Esophagus muscularis mucosa (tissue), 4 donors: ENCODE results near the gene PBX3.

Experiments used
- CTCF ChIP-seq, 3 experiments: fragments of 200-600 bp in 2 of 3; fragments of 450-650 bp in 1 of 3; sonication (generic) in 2 of 3; IDR thresholded peaks; one replicate each; pipeline ENCODE4 v1.5.1; 2017 to 2019; ENCODE audit warnings: antibody characterized with exemption in 3 of 3, mild to moderate bottlenecking in 2 of 3, moderate library complexity in 1 of 3
- EP300 ChIP-seq: sonication (generic); formaldehyde crosslinking; IDR thresholded peaks from one replicate; pipeline ENCODE4 v1.6.1; 2017; ENCODE audit warnings: antibody characterized with exemption
- POLR2A ChIP-seq: fragments of 450-650 bp; IDR thresholded peaks from one replicate; pipeline ENCODE4 v1.6.1; 2017; ENCODE audit warnings: antibody characterized with exemption, moderate library complexity, mild to moderate bottlenecking, low read depth

DNA sequence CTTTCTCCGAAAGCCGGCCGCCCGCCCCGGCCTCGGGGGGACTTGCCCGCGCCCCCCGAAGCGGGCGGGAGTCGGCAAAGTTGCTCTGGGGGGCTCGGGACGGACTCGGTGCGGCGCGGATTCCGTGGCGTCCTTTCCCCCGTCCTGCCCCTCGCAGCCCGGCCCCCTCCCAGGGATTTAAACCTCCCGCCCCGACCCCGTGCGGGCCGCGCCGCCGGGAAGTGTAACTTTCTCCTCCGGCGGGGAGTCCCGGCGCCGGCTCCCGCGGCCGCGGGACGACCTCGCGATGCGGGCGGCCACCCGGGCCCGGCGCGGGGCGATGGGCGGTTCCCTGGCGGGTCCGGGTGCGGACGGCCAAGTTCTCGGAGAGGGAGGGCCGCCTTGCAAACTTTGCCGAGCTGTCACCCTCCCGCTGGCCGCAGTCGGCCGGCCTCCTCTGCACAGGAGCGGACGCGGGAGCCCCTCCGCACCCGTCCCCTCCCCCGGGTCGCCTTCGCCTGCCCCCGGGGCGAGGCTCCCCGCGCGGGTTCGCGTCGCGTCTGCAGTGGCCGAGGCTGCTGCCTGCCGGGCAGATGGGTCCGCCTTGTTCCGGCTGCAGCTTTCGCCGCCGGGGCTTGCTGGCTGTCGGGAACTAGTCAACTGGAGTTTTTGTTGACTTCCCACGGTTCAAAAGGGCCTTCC is 732 bp downstream of the PBX3 start:
- TF ChIP-seq CTCF (IDR thresholded peaks at IDR 0.05): no peak
- TF ChIP-seq POLR2A: no peak
- TF ChIP-seq EP300: no peak
